Measurements from ENCODE around the gene LRRC14B. TPM values are rescaled to one million over a fixed set of nuclear protein-coding genes. Genes with fewer than 3 reads are reported as not detected.
"Not testable (repeated sequence)": the region's sequence is repeated elsewhere in the genome, so short reads cannot be mapped to it uniquely, and the experiment has no call there.

The LRRC14B gene
- total and polyA plus RNA-seq, 4 donors: 0.09 TPM; not detected in 3

- peaks cover 2 to 14% (median 11%) of the 10 kb centered on the region in 4 donors for H3K4me1 ChIP-seq (ENCODE audit: control insufficient read depth in 4 of 4, insufficient read depth in 4 of 4, low read length in 3 of 4)
- H3K27me3 ChIP-seq (ENCODE audit: control insufficient read depth in 4 of 4, insufficient read depth in 4 of 4, low read length in 3 of 4): no peaks in the 10 kb centered on the region
- no peak for TF ChIP-seq EGR1 (IDR thresholded peaks at IDR 0.05; ENCODE audit: low read depth in 2 of 2)
- no peak for TF ChIP-seq REST (IDR thresholded peaks at IDR 0.05)
- TF ChIP-seq HNF4A (conservative IDR thresholded peaks at IDR 0.05): no peak
- no peak for TF ChIP-seq MAX (IDR thresholded peaks at IDR 0.05)
- TF ChIP-seq HNF4G (IDR thresholded peaks at IDR 0.05): no peak
- no peak for TF ChIP-seq YY1 (IDR thresholded peaks at IDR 0.05)
- TF ChIP-seq CTCF (IDR thresholded peaks at IDR 0.05; ENCODE audit: low read depth, low read length, missing input control): no peak
- no peak for TF ChIP-seq NR2F2 (IDR thresholded peaks at IDR 0.05)
- no peak for TF ChIP-seq ZBTB33 (IDR thresholded peaks at IDR 0.05)
- H3K4me3 ChIP-seq (ENCODE audit: low read depth in 1 of 3, low read length in 3 of 3): no peak overlapping the region
- DNase-seq (ENCODE audit: low spot score): no peak
- no peaks in the 10 kb centered on the region for H3K9me3 ChIP-seq (ENCODE audit: control insufficient read depth in 4 of 4, low read length in 3 of 4)
- WGBS: 86% methylated on average over 33 of the region's 33 CpGs
- H3K27ac ChIP-seq (ENCODE audit: low read depth in 1 of 2, low read length in 2 of 2): no peak overlapping the region
- no peak overlapping the region for H3K9ac ChIP-seq (ENCODE audit: low read depth in 1 of 2, low read length in 2 of 2)
- H3K36me3 ChIP-seq (ENCODE audit: control insufficient read depth in 4 of 4, insufficient read depth in 3 of 4, low read depth in 1 of 4, low read length in 3 of 4): no peaks in the 10 kb centered on the region
Measured at GRCh38 chr5:195401-196160, 4.3 kb downstream of the LRRC14B start.

- no peak for DNase-seq (ENCODE audit: low spot score)
- H3K9ac ChIP-seq (ENCODE audit: low read depth in 1 of 2, low read length in 2 of 2): no peak overlapping the region
- no peaks in the 10 kb centered on the region for H3K27me3 ChIP-seq (ENCODE audit: control insufficient read depth in 4 of 4, insufficient read depth in 4 of 4, low read length in 3 of 4)
- no peaks in the 10 kb centered on the region for H3K36me3 ChIP-seq (ENCODE audit: control insufficient read depth in 4 of 4, insufficient read depth in 3 of 4, low read depth in 1 of 4, low read length in 3 of 4)
- peaks cover 0 to 7% (median 4%) of the 10 kb centered on the region in 4 donors for H3K4me1 ChIP-seq (ENCODE audit: control insufficient read depth in 4 of 4, insufficient read depth in 4 of 4, low read length in 3 of 4)
- 87% methylated on average over 10 of the region's 10 CpGs for WGBS
- no peaks in the 10 kb centered on the region for H3K9me3 ChIP-seq (ENCODE audit: control insufficient read depth in 4 of 4, low read length in 3 of 4)
- no peak overlapping the region for H3K4me3 ChIP-seq (ENCODE audit: low read depth in 1 of 3, low read length in 3 of 3)
- no peak for TF ChIP-seq CTCF (IDR thresholded peaks at IDR 0.05; ENCODE audit: low read depth, low read length, missing input control)
- H3K27ac ChIP-seq (ENCODE audit: low read depth in 1 of 2, low read length in 2 of 2): no peak overlapping the region
Measured at GRCh38 chr5:196350-196749, 5.1 kb downstream of the LRRC14B start.

GRCh38 chr5:197031-197430 lies 5.7 kb downstream of the LRRC14B start:
- not testable (repeated sequence) for H3K9ac ChIP-seq (ENCODE audit: low read depth in 1 of 2, low read length in 2 of 2); H3K9me3 ChIP-seq (ENCODE audit: control insufficient read depth in 4 of 4, low read length in 3 of 4); DNase-seq (ENCODE audit: low spot score); H3K36me3 ChIP-seq (ENCODE audit: control insufficient read depth in 4 of 4, insufficient read depth in 3 of 4, low read depth in 1 of 4, low read length in 3 of 4); H3K27me3 ChIP-seq (ENCODE audit: control insufficient read depth in 4 of 4, insufficient read depth in 4 of 4, low read length in 3 of 4); H3K4me1 ChIP-seq (ENCODE audit: control insufficient read depth in 4 of 4, insufficient read depth in 4 of 4, low read length in 3 of 4); H3K27ac ChIP-seq (ENCODE audit: low read depth in 1 of 2, low read length in 2 of 2); H3K4me3 ChIP-seq (ENCODE audit: low read depth in 1 of 3, low read length in 3 of 3)
- 76% methylated on average over 18 of the region's 18 CpGs for WGBS

Measured in liver (tissue), 9 donors.